Heart left ventricle (tissue), 13 donors: Measurements from ENCODE around the gene PRKCA.

ENCODE experiments used
- POLR2A ChIP-seq, 2 donors: fragments of 450-650 bp; IDR thresholded peaks; one replicate each; pipeline ENCODE4 v1.6.1; 2017; ENCODE audit warnings: antibody characterized with exemption in 2 of 2, mild to moderate bottlenecking in 2 of 2, moderate library complexity in 2 of 2
- TF ChIP-seq, protein P1 (sequence below), 12 donors: fragments of 200-600 bp; sonication (generic) in 4 of 12; IDR thresholded peaks; one replicate each; pipeline versions ENCODE4 v1.5.0 to v1.8.0; 2018 to 2022; ENCODE audit warnings: antibody characterized with exemption in 12 of 12, mild to moderate bottlenecking in 5 of 12
- donor health status: ischemic (EF 13 %, LVEDD 7.1; RV severe dilation, severe dysfunction).
- donor health status: DM: no; HTN: yes; CAD: no.
- donor health status: DM: no; HTN: no; CAD: no.
- donor health status: ischemic (EF 25% LVEDD 6.9; RV normal size, moderate dysfunction).
- donor health status: ischemic (EF 25% LVEDD 5.7; RV mildly dilated, moderate dysfunction).
- donor health status: ischemic (EF 35%, LVEDD 5.7; RV mildly dilated, moderate dysfunction).
- donor health status: nonischemic (EF 11% LVEDD 7.7; RV severe dilation, severe dysfunction).
- donor health status: DM: yes; HTN: yes; CAD: no.
- donor health status: PGD.
- donor health status: ischemic (EF 29% LVEDD 5.4; RV normal size, mild dysfunction).
- donor health status: nonischemic (EF 23%, LVEDD 6.1; RV moderate dilation, normal function).

DNA sequence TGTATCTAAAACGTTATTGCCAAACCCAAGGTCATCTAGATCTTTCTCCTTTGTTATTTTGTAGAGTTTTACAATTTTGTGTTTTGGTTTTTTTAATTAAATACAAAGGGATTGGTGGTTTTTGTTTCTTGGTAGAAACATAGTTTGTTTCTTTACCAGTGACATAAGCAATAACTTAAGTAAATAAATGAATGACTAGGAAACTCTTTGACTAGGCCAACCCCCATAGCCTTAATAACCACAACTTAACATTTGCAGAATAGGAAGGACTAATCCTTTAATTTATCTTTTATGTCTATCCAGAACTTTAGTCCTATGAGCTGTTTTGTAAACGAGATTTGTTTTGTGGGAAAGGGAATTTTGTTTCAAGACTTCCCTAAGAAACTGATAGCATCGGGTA, 162.5 kb downstream of the PRKCA start:
- TF ChIP-seq, protein P1, sequence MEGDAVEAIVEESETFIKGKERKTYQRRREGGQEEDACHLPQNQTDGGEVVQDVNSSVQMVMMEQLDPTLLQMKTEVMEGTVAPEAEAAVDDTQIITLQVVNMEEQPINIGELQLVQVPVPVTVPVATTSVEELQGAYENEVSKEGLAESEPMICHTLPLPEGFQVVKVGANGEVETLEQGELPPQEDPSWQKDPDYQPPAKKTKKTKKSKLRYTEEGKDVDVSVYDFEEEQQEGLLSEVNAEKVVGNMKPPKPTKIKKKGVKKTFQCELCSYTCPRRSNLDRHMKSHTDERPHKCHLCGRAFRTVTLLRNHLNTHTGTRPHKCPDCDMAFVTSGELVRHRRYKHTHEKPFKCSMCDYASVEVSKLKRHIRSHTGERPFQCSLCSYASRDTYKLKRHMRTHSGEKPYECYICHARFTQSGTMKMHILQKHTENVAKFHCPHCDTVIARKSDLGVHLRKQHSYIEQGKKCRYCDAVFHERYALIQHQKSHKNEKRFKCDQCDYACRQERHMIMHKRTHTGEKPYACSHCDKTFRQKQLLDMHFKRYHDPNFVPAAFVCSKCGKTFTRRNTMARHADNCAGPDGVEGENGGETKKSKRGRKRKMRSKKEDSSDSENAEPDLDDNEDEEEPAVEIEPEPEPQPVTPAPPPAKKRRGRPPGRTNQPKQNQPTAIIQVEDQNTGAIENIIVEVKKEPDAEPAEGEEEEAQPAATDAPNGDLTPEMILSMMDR (IDR thresholded peaks at IDR 0.05) = no peak
- TF ChIP-seq POLR2A (IDR thresholded peaks at IDR 0.05) = no peak
